Colonic mucosa (tissue), 4 donors: ENCODE results near the gene PRKN. TPM values are rescaled to one million over a fixed set of nuclear protein-coding genes. Genes with fewer than 3 reads are reported as not detected.

Experiments used
- DNase-seq: peaks from one replicate; pipeline ENCODE4 v3.0.0-alpha.2; 2020
- H3K27ac ChIP-seq: fragments of 200-600 bp; one replicate; pipeline ENCODE4 v1.8.0; 2021
- H3K27me3 ChIP-seq: fragments of 200-600 bp; one replicate; pipeline ENCODE4 v1.8.0; 2021
- H3K36me3 ChIP-seq: fragments of 200-600 bp; one replicate; pipeline ENCODE4 v1.8.0; 2021
- H3K4me1 ChIP-seq: fragments of 200-600 bp; one replicate; pipeline ENCODE4 v1.8.0; 2021; ENCODE audit warnings: mild to moderate bottlenecking
- H3K4me3 ChIP-seq: fragments of 200-600 bp; one replicate; pipeline ENCODE4 v1.8.0; 2021
- H3K9ac ChIP-seq, 2 donors: one replicate each; pipeline ENCODE4 v1.7.0; 2013; ENCODE audit warnings: control low read depth in 2 of 2, low read depth in 2 of 2, low read length in 2 of 2
- H3K9me3 ChIP-seq: fragments of 200-600 bp; one replicate; pipeline ENCODE4 v1.8.0; 2021
- CTCF ChIP-seq: fragments of 200-600 bp; IDR thresholded peaks from one replicate; pipeline ENCODE4 v1.8.0; 2022; ENCODE audit warnings: antibody characterized with exemption, mild to moderate bottlenecking
- intact Hi-C: fragments of 100-400 bp; cut with DNase I; formaldehyde crosslinking; loops from one replicate; pipeline ENCODE4 v1.14.1; 2022
- total RNA-seq, 2 donors: library from RNA; stranded (reverse); fragmentation: NEBNext Ultra II Directional in 1 of 2; extraction: Animal tissue kit (Norgen Biotek cat#: 25700) in 1 of 2; gene quantifications; one replicate each; pipeline ENCODE4 v1.2.1, GENCODE V29; 2021
- donor health status: healthy.
- donor health status: DM: no; HTN: no; CAD: no.
- donor health status: DM: no; HTN: no; CAD: no.

The PRKN gene
- total RNA-seq, 2 donors from 2014 or later, result 3.7 to 8.1 TPM

- no peaks in the 10 kb centered on the region for H3K36me3 ChIP-seq
- no peaks in the 10 kb centered on the region for H3K4me1 ChIP-seq
- no peak overlapping the region for H3K4me3 ChIP-seq
- H3K27ac ChIP-seq, result no peak overlapping the region
- intact Hi-C loops, result no loop called here
- no peaks in the 10 kb centered on the region for H3K9me3 ChIP-seq
- DNase-seq, result no peak
- no peak overlapping the region for H3K9ac ChIP-seq
- TF ChIP-seq CTCF, result no peak
- H3K27me3 ChIP-seq, result no peaks in the 10 kb centered on the region
Observed at GRCh38 chr6:162070639-162071038, 656.9 kb downstream of the PRKN start.

- TF ChIP-seq CTCF, result no peak
- H3K36me3 ChIP-seq, result no peaks in the 10 kb centered on the region
- intact Hi-C loops, result no loop called here
Observed at GRCh38 chr6:162069995-162070394, 657.6 kb downstream of the PRKN start.

GRCh38 chr6:162068340-162068739 is 659.2 kb downstream of the PRKN start:
- intact Hi-C loops, result no loop called here
- no peak overlapping the region for H3K27ac ChIP-seq
- no peaks in the 10 kb centered on the region for H3K27me3 ChIP-seq
- TF ChIP-seq CTCF, result no peak
- H3K4me3 ChIP-seq, result no peak overlapping the region
- no peak for DNase-seq
- no peaks in the 10 kb centered on the region for H3K4me1 ChIP-seq
- no peaks in the 10 kb centered on the region for H3K9me3 ChIP-seq
- H3K36me3 ChIP-seq, result no peaks in the 10 kb centered on the region
- H3K9ac ChIP-seq, result no peak overlapping the region

More at GRCh38 chr6:162069995-162070394, 657.6 kb downstream of the PRKN start:
- no peak overlapping the region for H3K27ac ChIP-seq
- H3K9me3 ChIP-seq, result no peaks in the 10 kb centered on the region
- no peaks in the 10 kb centered on the region for H3K4me1 ChIP-seq
- H3K9ac ChIP-seq, result no peak overlapping the region
- H3K4me3 ChIP-seq, result no peak overlapping the region
- no peak for DNase-seq
- no peaks in the 10 kb centered on the region for H3K27me3 ChIP-seq

GRCh38 chr6:162063666-162064065 is 663.9 kb downstream of the PRKN start:
- Histone ChIP-seq H3K27ac (no peak overlapping the region), H3K4me3 (no peak overlapping the region), H3K27me3 (no peaks in the 10 kb centered on the region), H3K36me3 (no peaks in the 10 kb centered on the region), H3K9me3 (no peaks in the 10 kb centered on the region), H3K9ac (no peak overlapping the region), H3K4me1 (no peaks in the 10 kb centered on the region)
- no peak for TF ChIP-seq CTCF
- DNase-seq, result no peak
- intact Hi-C loops, result no loop called here

GRCh38 chr6:162058281-162058875 is 669.2 kb downstream of the PRKN start:
- no peak for TF ChIP-seq CTCF

More at GRCh38 chr6:162058281-162058875, 669.2 kb downstream of the PRKN start:
- H3K27ac ChIP-seq, result no peak overlapping the region
- no peaks in the 10 kb centered on the region for H3K36me3 ChIP-seq
- no peaks in the 10 kb centered on the region for H3K4me1 ChIP-seq
- DNase-seq, result peak; percentile 28
- H3K9ac ChIP-seq, result no peak overlapping the region
- intact Hi-C loops, result no loop called here
- no peaks in the 10 kb centered on the region for H3K27me3 ChIP-seq
- no peaks in the 10 kb centered on the region for H3K9me3 ChIP-seq
- no peak overlapping the region for H3K4me3 ChIP-seq
